Stimulated activated CD4-positive, alpha-beta T cell treated with anti-CD3 and anti-CD28 coated beads, Interleukin-2, amount 100 ng/mL, for 24 hours (primary cell): ENCODE data around the gene DGCR2.
"Not testable (repeated sequence)": the region's sequence is repeated elsewhere in the genome, so short reads cannot be mapped to it uniquely, and the experiment has no call there.

Experiments
- DNase-seq, 2 donors: peaks; one replicate each; pipeline ENCODE4 v3.0.0-alpha.2; 2020

The DGCR2 gene

GRCh38 chr22:19072853-19073252 lies 49.4 kb downstream of the DGCR2 start:
- DNase-seq, result not testable (repeated sequence)

GRCh38 chr22:19070397-19071169 lies 51.6 kb downstream of the DGCR2 start:
- DNase-seq, result no peak

- no peak for DNase-seq
These were observed 52.8 kb downstream of the DGCR2 start for GRCh38 chr22:19069451-19069850.

- DNase-seq, result no peak
These were observed 53.4 kb downstream of the DGCR2 start for GRCh38 chr22:19068784-19069271.

- no peak for DNase-seq
These were observed 54.4 kb downstream of the DGCR2 start for GRCh38 chr22:19067696-19068348.

- no peak for DNase-seq
These were observed 55.5 kb downstream of the DGCR2 start for GRCh38 chr22:19066531-19067271.

GRCh38 chr22:19065929-19066328 lies 56.3 kb downstream of the DGCR2 start:
- no peak for DNase-seq

GRCh38 chr22:19065298-19065859 lies 56.8 kb downstream of the DGCR2 start:
- DNase-seq, result no peak

GRCh38 chr22:19064354-19065054 lies 57.7 kb downstream of the DGCR2 start:
- DNase-seq, result no peak

- no peak for DNase-seq
These were observed 58.4 kb downstream of the DGCR2 start for GRCh38 chr22:19063581-19064353.

GRCh38 chr22:19062943-19063308 lies 59.3 kb downstream of the DGCR2 start:
- DNase-seq, result no peak

- no peak for DNase-seq
These were observed 59.9 kb downstream of the DGCR2 start for GRCh38 chr22:19062139-19062942.

GRCh38 chr22:19061471-19062138 lies 60.6 kb downstream of the DGCR2 start:
- no peak for DNase-seq

- DNase-seq, result no peak
These were observed 61.7 kb downstream of the DGCR2 start for GRCh38 chr22:19060356-19061009.

- DNase-seq, result no peak
These were observed 62.5 kb downstream of the DGCR2 start for GRCh38 chr22:19059481-19060278.

- no peak for DNase-seq
These were observed 63.3 kb downstream of the DGCR2 start for GRCh38 chr22:19058713-19059451.

- no peak for DNase-seq
These were observed 64.2 kb downstream of the DGCR2 start for GRCh38 chr22:19057999-19058491.

GRCh38 chr22:19057539-19057938 lies 64.7 kb downstream of the DGCR2 start:
- DNase-seq, result no peak
